Activated naive CD4-positive, alpha-beta T cell treated with anti-CD3 and anti-CD28 coated beads, Interleukin-2, amount 50 U/mL, for 72 hours (primary cell): ENCODE measurements around the gene OPA1. TPM values are rescaled to one million over a fixed set of nuclear protein-coding genes. Genes with fewer than 3 reads are reported as not detected.

Experiments used
- ATAC-seq, 2 donors: fragments of 150-1000 bp; cut with Tn5 transposase; 2 replicates each; pipeline ENCODE4 v1.10.0; 2021; ENCODE audit warnings: mild to moderate bottlenecking in 2 of 2, moderate library complexity in 2 of 2
- DNase-seq, 2 donors: peaks; one replicate each; pipeline ENCODE4 v3.0.0; 2021 to 2022; ENCODE audit warnings: low spot score in 2 of 2
- H3K27ac Mint-ChIP-seq, 2 donors: one replicate each; pipeline ENCODE4 v1.8.0; 2022; ENCODE audit warnings: mild to moderate bottlenecking in 2 of 2, mixed read lengths in 2 of 2
- H3K36me3 Mint-ChIP-seq, 2 donors: one replicate each; pipeline ENCODE4 v1.8.0; 2022; ENCODE audit warnings: mixed read lengths in 2 of 2
- H3K9me3 Mint-ChIP-seq, 2 donors: one replicate each; pipeline ENCODE4 v1.8.0; 2022; ENCODE audit warnings: mixed read lengths in 2 of 2
- total RNA-seq, 2 donors: library from RNA; stranded (reverse); gene quantifications; one replicate each; pipeline ENCODE4 v1.2.3, GENCODE V29; 2022

OPA1 gene
- total RNA-seq, 2 donors from 2014 or later = 100.0 to 205 TPM

- no peak for ATAC-seq
- Mint-ChIP-seq H3K36me3 (no peaks in the 10 kb centered on the region), H3K9me3 (no peaks in the 10 kb centered on the region), H3K27ac (no peak overlapping the region)
- no peak for DNase-seq
Observed at GRCh38 chr3:193732391-193732790, 139.4 kb downstream of the OPA1 start.

- Mint-ChIP-seq H3K36me3 (no peaks in the 10 kb centered on the region), H3K9me3 (no peaks in the 10 kb centered on the region), H3K27ac (no peak overlapping the region)
- ATAC-seq = no peak
- no peak for DNase-seq
Observed at GRCh38 chr3:193732827-193733226, 139.8 kb downstream of the OPA1 start.

- no peaks in the 10 kb centered on the region for H3K9me3 Mint-ChIP-seq
- H3K27ac Mint-ChIP-seq = no peak overlapping the region
Observed at GRCh38 chr3:193734737-193735366, 141.8 kb downstream of the OPA1 start.

GRCh38 chr3:193735850-193736249 lies 142.8 kb downstream of the OPA1 start:
- Mint-ChIP-seq H3K9me3 (no peaks in the 10 kb centered on the region), H3K36me3 (no peaks in the 10 kb centered on the region), H3K27ac (no peak overlapping the region)
- ATAC-seq (no peak), DNase-seq (no peak)

More at GRCh38 chr3:193734737-193735366, 141.8 kb downstream of the OPA1 start:
- ATAC-seq (no peak), DNase-seq (no peak)
- no peaks in the 10 kb centered on the region for H3K36me3 Mint-ChIP-seq

- no peaks in the 10 kb centered on the region for H3K36me3 Mint-ChIP-seq
- DNase-seq (no peak), ATAC-seq (no peak)
- H3K27ac Mint-ChIP-seq = no peak overlapping the region
- H3K9me3 Mint-ChIP-seq = no peaks in the 10 kb centered on the region
Observed at GRCh38 chr3:193736616-193737015, 143.6 kb downstream of the OPA1 start.

GRCh38 chr3:193737191-193737751 lies 144.3 kb downstream of the OPA1 start:
- Mint-ChIP-seq H3K36me3 (no peaks in the 10 kb centered on the region), H3K9me3 (no peaks in the 10 kb centered on the region), H3K27ac (peak overlapping the region in 1 of 2 donors; percentile 17)
- ATAC-seq (no peak), DNase-seq (no peak)

GRCh38 chr3:193742628-193743027 lies 149.6 kb downstream of the OPA1 start:
- no peak for DNase-seq
- no peaks in the 10 kb centered on the region for H3K9me3 Mint-ChIP-seq
- no peaks in the 10 kb centered on the region for H3K36me3 Mint-ChIP-seq
- ATAC-seq = no peak
- H3K27ac Mint-ChIP-seq = no peak overlapping the region

GRCh38 chr3:193743702-193744047 lies 150.7 kb downstream of the OPA1 start:
- DNase-seq (no peak), ATAC-seq (peak in 1 of 2 donors; percentile 68)
- H3K9me3 Mint-ChIP-seq = no peaks in the 10 kb centered on the region
- no peaks in the 10 kb centered on the region for H3K36me3 Mint-ChIP-seq
- no peak overlapping the region for H3K27ac Mint-ChIP-seq

- Mint-ChIP-seq H3K36me3 (no peaks in the 10 kb centered on the region), H3K9me3 (no peaks in the 10 kb centered on the region), H3K27ac (peak overlapping the region in 1 of 2 donors; percentile 82)
- DNase-seq (no peak), ATAC-seq (peak in 1 of 2 donors; percentile 22)
Observed at GRCh38 chr3:193744048-193744821, 151.2 kb downstream of the OPA1 start.

- DNase-seq (no peak), ATAC-seq (no peak)
- Mint-ChIP-seq H3K36me3 (no peaks in the 10 kb centered on the region), H3K27ac (peak overlapping the region in 1 of 2 donors; percentile 82), H3K9me3 (no peaks in the 10 kb centered on the region)
Observed at GRCh38 chr3:193744822-193745684, 152.0 kb downstream of the OPA1 start.

- Mint-ChIP-seq H3K9me3 (no peaks in the 10 kb centered on the region), H3K27ac (no peak overlapping the region), H3K36me3 (no peaks in the 10 kb centered on the region)
- no peak for ATAC-seq
- no peak for DNase-seq
Observed at GRCh38 chr3:193746832-193747231, 153.8 kb downstream of the OPA1 start.

Other genes with a start within 250 kb of the OPA1 start
- not detected for gene ATP13A5, start 214.5 kb upstream of the OPA1 start, total RNA-seq
- gene ATP13A4, start 38.3 kb upstream of the OPA1 start, total RNA-seq = 1 to 10 TPM; 4.4 to 6.1 TPM